H9 (cell line): ENCODE data around the gene PIGL. TPM values are rescaled to one million over a fixed set of nuclear protein-coding genes. Genes with fewer than 3 reads are reported as not detected.

ENCODE experiments used
- DNase-seq: peaks from one replicate; pipeline ENCODE4 v3.0.0-alpha.2; 2017
- H2AFZ ChIP-seq: one replicate; pipeline ENCODE4 v1.6.1; 2013; ENCODE audit warnings: mild to moderate bottlenecking, low read length, control low read depth, moderate library complexity
- H2AK5ac ChIP-seq: 2 replicates; pipeline ENCODE4 v1.6.1; 2013; ENCODE audit warnings: low read length, control low read depth, mixed read lengths; ENCODE audit not compliant: insufficient read length
- H2BK120ac ChIP-seq: one replicate; pipeline ENCODE4 v1.6.1; 2013; ENCODE audit warnings: low read depth, mild to moderate bottlenecking, low read length, control low read depth, inconsistent platforms; ENCODE audit not compliant: poor library complexity, severe bottlenecking
- H2BK12ac ChIP-seq: 2 replicates; pipeline ENCODE4 v1.6.1; 2013; ENCODE audit warnings: low read length, control low read depth, mixed read lengths, low read depth; ENCODE audit not compliant: insufficient read length
- H2BK15ac ChIP-seq: 2 replicates; pipeline ENCODE4 v1.6.1; 2013; ENCODE audit warnings: low read depth, low read length, control low read depth
- H2BK20ac ChIP-seq: one replicate; pipeline ENCODE4 v1.6.1; 2013; ENCODE audit warnings: low read depth, mild to moderate bottlenecking, low read length, control low read depth, inconsistent platforms; ENCODE audit not compliant: poor library complexity, severe bottlenecking
- H2BK5ac ChIP-seq: 2 replicates; pipeline ENCODE4 v1.6.1; 2013; ENCODE audit warnings: low read length, control low read depth, mixed read lengths; ENCODE audit not compliant: insufficient read length
- H3K14ac ChIP-seq: 2 replicates; pipeline ENCODE4 v1.6.1; 2013; ENCODE audit warnings: low read length, control low read depth; ENCODE audit not compliant: insufficient read depth
- H3K18ac ChIP-seq: 2 replicates; pipeline ENCODE4 v1.6.1; 2013; ENCODE audit warnings: low read depth, mild to moderate bottlenecking, mixed read lengths, low read length, control low read depth; ENCODE audit not compliant: insufficient read length
- H3K23ac ChIP-seq: 2 replicates; pipeline ENCODE4 v1.6.1; 2013; ENCODE audit warnings: low read length, control low read depth, mixed read lengths, low read depth; ENCODE audit not compliant: insufficient read length
- H3K23me2 ChIP-seq: 2 replicates; pipeline ENCODE4 v1.6.1; 2013; ENCODE audit warnings: low read depth, mild to moderate bottlenecking, mixed read lengths, low read length, control low read depth; ENCODE audit not compliant: insufficient read length, poor library complexity, severe bottlenecking
- H3K27ac ChIP-seq: 2 replicates; pipeline ENCODE4 v1.5.1; 2013; ENCODE audit warnings: low read length, control low read depth, mixed read lengths, low read depth; ENCODE audit not compliant: insufficient read length
- H3K27me3 ChIP-seq: 2 replicates; pipeline ENCODE4 v1.6.1; 2013; ENCODE audit warnings: low read length, control low read depth, inconsistent platforms; ENCODE audit not compliant: insufficient read depth
- H3K4ac ChIP-seq: 2 replicates; pipeline ENCODE4 v1.6.1; 2013; ENCODE audit warnings: low read depth, mild to moderate bottlenecking, control low read depth, inconsistent platforms, low read length, moderate library complexity
- H3K4me1 ChIP-seq: 2 replicates; pipeline ENCODE4 v1.6.1; 2013; ENCODE audit warnings: low read length, control low read depth, inconsistent platforms; ENCODE audit not compliant: insufficient read depth
- H3K4me2 ChIP-seq: 2 replicates; pipeline ENCODE4 v1.6.1; 2013; ENCODE audit warnings: low read length, control low read depth, mixed read lengths; ENCODE audit not compliant: insufficient read length, insufficient read depth
- H3K56ac ChIP-seq: 2 replicates; pipeline ENCODE4 v1.6.1; 2013; ENCODE audit warnings: low read depth, mild to moderate bottlenecking, mixed read lengths, low read length, control low read depth; ENCODE audit not compliant: insufficient read length
- H3K79me1 ChIP-seq: 2 replicates; pipeline ENCODE4 v1.6.1; 2013; ENCODE audit warnings: low read depth, mild to moderate bottlenecking, moderate library complexity, low read length, control low read depth, inconsistent platforms; ENCODE audit not compliant: insufficient read depth, poor library complexity, severe bottlenecking
- H3K79me2 ChIP-seq: 2 replicates; pipeline ENCODE4 v1.6.1; 2013; ENCODE audit warnings: low read length, control low read depth, inconsistent platforms; ENCODE audit not compliant: insufficient read depth
- H3K9ac ChIP-seq: 2 replicates; pipeline ENCODE4 v1.6.1; 2013; ENCODE audit warnings: low read length, control low read depth, mixed read lengths; ENCODE audit not compliant: insufficient read length; ENCODE audit errors: extremely low read depth
- H3K9me3 ChIP-seq: one replicate; pipeline ENCODE4 v1.6.1; 2013; ENCODE audit warnings: low read depth, low read length, inconsistent platforms; ENCODE audit not compliant: control insufficient read depth
- H3T11ph ChIP-seq: one replicate; pipeline ENCODE4 v1.6.1; 2013; ENCODE audit warnings: mild to moderate bottlenecking, low read length, control low read depth, inconsistent platforms
- H4K20me1 ChIP-seq: one replicate; pipeline ENCODE4 v1.6.1; 2013; ENCODE audit not compliant: control insufficient read depth, insufficient read length, insufficient read depth
- H4K5ac ChIP-seq: 2 replicates; pipeline ENCODE4 v1.6.1; 2013; ENCODE audit warnings: low read depth, mild to moderate bottlenecking, mixed read lengths, low read length, control low read depth; ENCODE audit not compliant: insufficient read length
- H4K8ac ChIP-seq: replicated peaks from 2 replicates; pipeline ENCODE4 v1.6.1; 2013; ENCODE audit warnings: low read length, control low read depth, mixed read lengths, low read depth; ENCODE audit not compliant: insufficient read length
- H4K91ac ChIP-seq: 2 replicates; pipeline ENCODE4 v1.6.1; 2013; ENCODE audit warnings: low read depth, mild to moderate bottlenecking, moderate library complexity, mixed read lengths, low read length, control low read depth; ENCODE audit not compliant: insufficient read length
- H3K27ac Mint-ChIP-seq, 3 experiments: 2 replicates in 2 of 3; 3 replicates in 1 of 3; pipeline ENCODE4 v1.8.0; 2020 to 2021; ENCODE audit warnings: mixed read lengths in 3 of 3, mild to moderate bottlenecking in 1 of 3, moderate library complexity in 1 of 3
- H3K27me3 Mint-ChIP-seq: 2 replicates; pipeline ENCODE4 v1.8.0; 2021; ENCODE audit warnings: low read depth, mild to moderate bottlenecking, moderate library complexity, mixed read lengths
- H3K36me3 Mint-ChIP-seq, 3 experiments: 2 replicates in 2 of 3; 3 replicates in 1 of 3; pipeline ENCODE4 v1.8.0; 2020 to 2021; ENCODE audit warnings: low read depth in 3 of 3, mixed read lengths in 3 of 3; ENCODE audit not compliant: insufficient read depth in 1 of 3
- H3K4me1 Mint-ChIP-seq, 2 experiments: 2 replicates each; pipeline ENCODE4 v1.8.0; 2020; ENCODE audit warnings: mixed read lengths in 2 of 2
- H3K4me3 Mint-ChIP-seq, 2 experiments: 2 replicates in 1 of 2; 3 replicates in 1 of 2; pipeline ENCODE4 v1.8.0; 2020 to 2021; ENCODE audit warnings: mild to moderate bottlenecking in 2 of 2, mixed read lengths in 2 of 2, moderate library complexity in 1 of 2
- H3K9me3 Mint-ChIP-seq, 2 experiments: 2 replicates in 1 of 2; 3 replicates in 1 of 2; pipeline ENCODE4 v1.8.0; 2020; ENCODE audit warnings: mild to moderate bottlenecking in 2 of 2, mixed read lengths in 2 of 2, moderate library complexity in 1 of 2
- CTCF ChIP-seq: fragments of 200-600 bp; sonication (generic); conservative IDR thresholded peaks from 3 replicates; pipeline ENCODE4 v1.8.0; 2021; ENCODE audit warnings: antibody characterized with exemption, mild to moderate bottlenecking
- WGBS: extraction: QIAGEN DNeasy Blood & Tissue Kit; methylation state at CpG from one replicate; pipeline ENCODE4 v1.1.7; 2013; ENCODE audit warnings: missing lambda C conversion rate, low lambda C conversion rate, mixed read lengths; ENCODE audit not compliant: insufficient read length; ENCODE audit errors: extremely low coverage; 5-methylcytosine and 5-hydroxymethylcytosine counted together
- total RNA-seq: library from RNA; stranded (reverse); gene quantifications from 2 replicates; pipeline ENCODE4 v1.2.1, GENCODE V29; 2021

PIGL gene
- total RNA-seq, 1 experiment from 2014 or later = 21.6 TPM

DNA sequence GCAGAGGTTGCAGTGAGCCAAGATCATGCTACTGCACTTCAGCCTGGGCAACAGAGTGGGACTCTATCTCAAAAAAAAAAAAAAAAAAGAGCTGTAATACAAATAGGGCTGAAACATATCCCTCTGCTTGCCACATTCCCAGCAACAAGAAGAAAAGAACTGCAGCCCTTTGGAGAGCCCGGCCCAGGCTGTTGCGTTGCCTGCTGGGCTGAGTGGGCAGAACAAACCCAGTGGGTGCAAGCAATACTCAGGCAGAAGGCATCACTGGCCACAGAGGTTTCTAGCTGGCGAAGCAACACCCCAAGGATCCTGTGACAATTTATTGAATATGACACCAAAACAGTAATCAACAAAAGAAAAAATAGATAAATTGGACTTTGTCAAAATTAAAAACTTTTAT is 44.0 kb downstream of the PIGL start:
- Histone ChIP-seq H2BK15ac (no peak overlapping the region), H2BK5ac (no peak overlapping the region), H2AK5ac (no peak overlapping the region), H3K9ac (no peak overlapping the region), H4K5ac (no peak overlapping the region), H4K8ac (no peak overlapping the region), H2AFZ (no peak overlapping the region), H2BK120ac (no peak overlapping the region), H3K79me2 (no peaks in the 10 kb centered on the region), H4K20me1 (no peaks in the 10 kb centered on the region), H3K18ac (no peak overlapping the region), H3K4me2 (no peak overlapping the region), H4K91ac (no peak overlapping the region), H3K4ac (no peak overlapping the region), H3K4me1 (no peaks in the 10 kb centered on the region), H3K23me2 (no peaks in the 10 kb centered on the region), H3K14ac (no peak overlapping the region), H3K79me1 (no peaks in the 10 kb centered on the region), H2BK12ac (no peak overlapping the region), H3K56ac (no peak overlapping the region), H3K27me3 (no peaks in the 10 kb centered on the region), H3T11ph (no peak overlapping the region), H3K23ac (no peak overlapping the region), H3K9me3 (no peaks in the 10 kb centered on the region), H3K27ac (no peak overlapping the region), H2BK20ac (no peak overlapping the region)
- H3K9me3 Mint-ChIP-seq = no peaks in the 10 kb centered on the region; a peak in 2 of 5 replicates
- TF ChIP-seq CTCF = no peak
- no peak overlapping the region for H3K4me3 Mint-ChIP-seq
- H3K27ac Mint-ChIP-seq = no peak overlapping the region
- H3K27me3 Mint-ChIP-seq = no peaks in the 10 kb centered on the region
- no peak for DNase-seq
- no peaks in the 10 kb centered on the region; a peak in 1 of 4 replicates for H3K4me1 Mint-ChIP-seq
- peaks cover 0 to 2% (median 0%) of the 10 kb centered on the region in 3 experiments; a peak in 2 of 7 replicates for H3K36me3 Mint-ChIP-seq
- WGBS = no CpG with 5 or more reads among the region's 3 CpGs
